GM18508 (cell line): ENCODE results near the gene NCK2.

Source experiments
- ATAC-seq: cut with Tn5 transposase; IDR thresholded peaks from one replicate; pipeline ENCODE4 v1.9.1; 2021; ENCODE audit warnings: moderate number of reproducible peaks; ENCODE audit not compliant: insufficient read depth, unreplicated experiment

NCK2 gene

DNA sequence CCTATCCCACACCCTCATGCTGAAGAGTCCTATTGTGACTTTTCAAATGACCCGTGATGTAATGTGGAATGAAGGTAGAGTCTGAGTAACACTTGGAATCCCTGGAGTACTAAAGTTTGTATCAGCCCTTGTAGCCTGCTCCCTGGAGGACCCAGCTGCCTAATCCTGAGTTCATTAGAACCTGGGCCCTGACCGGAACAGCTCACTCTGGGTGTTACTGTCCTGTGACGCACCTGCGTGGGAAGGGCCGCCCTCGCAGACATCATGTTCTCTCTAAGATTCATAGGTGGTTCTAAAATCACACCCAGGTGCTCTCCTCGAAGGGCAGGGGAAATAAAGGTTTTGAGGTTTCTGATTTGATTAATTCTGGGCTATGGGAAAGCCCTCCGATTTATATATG is 62.3 kb downstream of the NCK2 start:
- ATAC-seq, result no peak

DNA sequence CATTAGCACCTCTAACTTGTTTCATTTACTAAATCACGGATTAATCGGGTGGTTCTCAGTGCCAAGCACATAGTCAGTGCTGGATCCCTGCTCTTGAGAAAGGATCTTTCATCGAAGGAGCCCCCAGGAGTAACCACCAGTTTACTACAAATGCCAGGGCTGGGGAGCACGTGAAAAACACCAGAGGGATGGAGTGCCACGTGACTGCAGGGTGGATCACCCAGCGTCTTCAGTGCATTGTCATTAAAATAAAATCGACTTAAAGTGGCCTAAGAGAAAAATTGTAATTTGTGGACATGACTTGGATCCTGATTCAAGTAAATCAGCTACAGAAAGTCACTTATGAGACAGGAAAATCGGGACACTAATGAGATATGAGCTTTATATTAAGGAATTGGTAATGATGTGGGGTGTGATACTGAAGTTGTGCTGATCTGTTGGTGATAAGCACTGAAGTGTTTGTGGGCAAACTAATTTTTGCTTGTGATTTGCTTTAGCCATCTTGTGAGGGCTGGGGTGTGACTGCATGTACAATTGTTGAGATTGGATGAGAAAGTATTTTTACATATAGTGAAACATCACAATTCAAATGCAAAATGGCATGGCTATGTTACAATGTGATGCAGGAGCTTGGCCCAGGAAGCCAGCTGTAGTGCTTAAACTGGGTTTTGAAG is 63.8 kb downstream of the NCK2 start:
- no peak for ATAC-seq

DNA sequence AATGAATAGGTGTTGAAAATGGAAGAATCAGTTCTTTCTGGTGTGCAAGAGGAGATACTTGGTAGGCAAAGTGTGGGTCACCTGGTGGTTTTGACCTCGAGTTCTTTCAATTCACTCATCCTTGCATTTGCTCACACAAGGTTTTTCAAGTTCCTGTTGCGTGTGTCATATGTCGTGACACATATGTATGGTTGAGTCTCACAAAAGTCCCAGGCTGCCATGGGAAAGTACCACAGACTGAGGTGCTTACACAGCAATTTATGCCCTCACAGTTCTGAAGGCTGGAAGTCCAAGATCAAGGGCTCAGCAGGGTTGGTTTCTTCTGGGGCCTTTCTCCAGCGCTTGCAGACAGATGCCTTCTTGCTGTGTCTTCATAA is 64.4 kb downstream of the NCK2 start:
- no peak for ATAC-seq

DNA sequence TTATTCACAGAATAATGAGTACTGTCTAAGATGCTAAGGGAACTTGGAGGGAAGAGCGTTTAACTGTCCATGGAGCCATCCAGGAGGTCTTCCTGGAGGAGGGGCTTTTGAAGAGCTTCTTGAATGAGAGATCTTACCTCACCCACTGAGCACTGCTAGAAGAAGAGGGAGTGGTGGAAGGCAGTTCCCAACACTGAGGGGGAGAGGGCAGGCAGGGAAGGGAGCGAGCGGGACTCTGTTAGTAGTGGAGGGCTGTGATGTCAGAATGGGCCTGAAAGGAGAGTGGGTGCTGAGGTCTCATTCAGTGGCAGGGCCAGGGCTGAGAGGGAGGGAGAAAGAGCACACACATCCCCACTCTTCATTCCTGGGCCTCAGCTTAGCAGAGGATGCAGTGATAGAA is 65.0 kb downstream of the NCK2 start:
- no peak for ATAC-seq

DNA sequence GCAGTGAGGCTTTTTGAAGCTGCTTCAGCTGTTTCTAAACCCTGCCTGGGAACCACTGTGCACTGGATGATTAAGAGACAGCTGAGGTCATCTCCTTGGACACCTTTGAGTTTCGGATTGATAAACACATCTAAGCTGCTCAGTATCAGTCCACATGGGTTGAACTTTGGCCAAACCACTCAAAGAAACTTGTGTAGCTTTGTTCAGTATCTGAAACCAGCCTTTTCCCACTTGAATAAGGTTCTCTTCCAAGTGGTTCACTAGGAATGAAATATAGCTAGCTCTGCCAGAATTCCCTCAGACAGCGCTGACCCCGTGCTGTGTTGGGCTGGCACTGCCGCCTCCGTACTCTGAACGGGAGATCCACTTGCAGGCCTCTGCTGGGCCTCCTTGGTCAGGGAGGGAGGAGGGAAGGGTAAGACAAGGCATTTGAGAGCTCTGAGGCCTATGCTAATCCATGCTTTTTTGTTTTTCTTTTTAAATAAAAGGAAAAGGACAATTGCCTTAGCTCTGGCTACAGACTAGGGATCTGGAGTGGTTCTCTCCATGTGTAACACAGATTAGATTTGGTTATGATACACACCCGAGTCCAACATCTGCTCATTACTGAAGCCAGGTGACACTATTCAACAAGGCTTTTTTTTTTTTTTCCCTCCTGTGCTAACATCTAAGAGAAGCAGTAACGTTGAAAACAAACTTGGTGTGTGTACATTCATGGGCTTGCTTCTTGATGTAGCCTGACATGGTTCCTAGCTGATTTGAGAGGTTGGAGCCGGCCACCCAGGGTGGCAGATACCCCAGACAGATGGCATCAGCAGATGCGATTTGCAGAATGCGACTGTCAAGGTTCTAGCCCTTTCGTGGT is 67.7 kb downstream of the NCK2 start:
- ATAC-seq, result peak; percentile 97

DNA sequence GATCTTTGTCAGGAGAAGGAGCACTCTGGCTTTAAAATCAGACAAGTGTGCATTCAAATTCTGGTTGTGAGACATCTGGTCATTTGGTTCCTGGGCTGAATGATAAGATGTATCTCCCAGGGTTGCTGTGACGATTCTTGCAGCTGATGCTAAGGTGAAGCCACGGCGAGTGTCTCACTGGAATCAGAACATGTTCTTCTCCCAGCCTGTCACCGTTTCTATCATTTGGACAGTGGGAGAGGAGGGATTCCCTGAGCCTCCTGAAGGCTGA is 68.3 kb downstream of the NCK2 start:
- ATAC-seq, result no peak

DNA sequence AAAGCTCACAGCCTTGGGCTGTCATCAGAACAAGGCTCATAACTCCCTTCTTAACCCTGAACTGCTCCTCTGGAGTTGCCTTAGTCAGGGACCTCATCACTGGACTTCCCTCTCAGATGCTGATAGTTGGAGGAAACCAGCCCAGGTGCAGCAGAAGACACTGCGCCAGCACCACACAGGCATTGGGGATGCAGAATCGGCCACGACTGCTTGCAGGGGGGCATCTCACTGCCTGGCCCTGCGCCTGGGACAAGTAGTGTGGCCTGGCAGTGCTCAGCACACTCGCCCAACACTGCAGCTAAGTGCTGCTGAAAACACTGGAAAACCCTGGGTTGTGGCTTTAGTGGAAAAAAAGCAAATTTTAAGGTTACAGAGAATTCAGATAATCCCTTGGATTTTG is 68.7 kb downstream of the NCK2 start:
- ATAC-seq, result no peak

DNA sequence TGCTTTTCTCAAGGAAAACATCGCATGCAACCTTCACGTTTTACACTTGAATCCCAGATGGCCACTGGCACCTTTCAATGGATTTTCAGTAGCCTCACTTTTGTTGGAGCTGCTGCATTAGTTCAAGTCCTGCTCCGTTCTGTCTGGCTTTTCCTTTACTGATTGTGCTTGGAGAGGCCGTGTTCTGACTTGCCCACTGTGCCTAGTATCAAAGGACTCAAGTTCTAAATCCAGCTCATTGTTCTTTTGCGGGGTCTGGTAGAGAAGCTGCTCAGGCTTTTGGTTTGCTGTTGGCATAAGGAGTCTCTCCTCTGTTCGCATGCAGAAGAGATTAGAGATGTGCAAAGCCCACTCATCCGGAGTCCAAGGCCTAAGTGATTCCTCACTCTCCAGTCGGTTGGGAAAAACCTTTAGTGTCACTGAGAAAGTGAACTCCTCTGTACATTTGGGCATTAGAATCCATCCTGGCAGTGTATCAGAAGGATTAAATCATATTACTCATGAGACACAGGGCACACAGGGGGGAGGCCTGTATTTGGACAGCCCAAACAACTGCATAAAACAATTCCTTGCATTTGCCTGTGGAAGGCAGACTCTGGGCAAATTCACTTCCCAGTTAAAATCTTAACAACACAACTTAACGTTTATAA is 69.7 kb downstream of the NCK2 start:
- no peak for ATAC-seq

DNA sequence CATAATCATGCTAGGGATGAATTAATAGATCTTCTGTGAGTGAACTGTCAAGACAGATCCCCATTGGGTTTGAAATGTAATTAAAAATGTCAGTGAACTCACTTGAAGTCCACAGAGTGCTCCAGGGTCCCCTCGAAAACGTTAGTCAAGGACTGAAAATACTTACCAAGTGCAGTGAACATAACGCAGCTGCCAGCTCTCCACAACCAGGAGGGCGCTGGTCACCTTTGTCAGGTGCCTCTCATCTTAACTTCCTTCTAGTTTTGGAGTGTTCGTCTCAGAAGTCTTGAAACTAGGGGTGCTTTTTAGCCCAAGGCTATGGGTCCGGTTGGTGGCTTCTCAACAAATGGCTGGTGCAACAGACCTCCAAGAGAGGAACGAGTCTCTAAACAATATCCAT is 70.7 kb downstream of the NCK2 start:
- ATAC-seq, result no peak

DNA sequence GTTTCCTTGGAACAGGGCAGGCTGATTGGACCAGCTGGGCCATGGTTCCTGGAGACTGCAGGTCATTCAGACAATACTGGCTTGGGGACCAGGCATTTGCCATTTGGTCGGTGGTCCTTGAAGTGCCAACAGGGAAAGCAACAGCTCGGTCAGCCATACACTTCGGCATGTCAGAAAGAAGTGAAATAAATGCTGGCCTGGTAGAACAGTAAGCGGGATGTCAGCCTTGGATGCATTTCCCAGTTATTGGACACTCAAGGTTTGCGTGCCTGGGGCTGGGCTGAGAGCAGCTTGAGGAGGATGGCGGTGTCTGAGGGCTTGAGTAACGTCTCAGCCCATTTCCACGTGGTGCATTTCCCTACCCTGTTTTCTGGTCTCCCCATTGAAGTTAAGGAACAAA is 75.4 kb downstream of the NCK2 start:
- ATAC-seq, result no peak

DNA sequence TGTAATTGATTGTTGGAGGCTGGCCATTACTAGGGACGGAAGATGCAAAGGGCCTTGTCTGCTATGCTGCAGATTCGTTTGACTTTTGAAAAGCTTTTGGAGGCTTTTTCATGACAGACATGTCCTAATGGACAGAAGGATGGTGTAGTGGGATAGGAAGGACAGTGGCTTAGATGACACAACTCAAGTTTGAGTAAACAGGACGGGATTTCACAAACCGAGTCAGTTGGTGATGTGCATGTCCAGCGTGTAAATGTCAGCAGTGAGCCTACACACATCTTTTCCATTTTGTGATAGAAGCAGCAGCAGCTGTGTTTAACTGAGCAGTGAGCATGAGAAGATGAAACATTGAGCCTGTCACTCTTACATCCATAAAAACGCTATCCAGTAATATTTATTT is 76.0 kb downstream of the NCK2 start:
- ATAC-seq, result no peak

DNA sequence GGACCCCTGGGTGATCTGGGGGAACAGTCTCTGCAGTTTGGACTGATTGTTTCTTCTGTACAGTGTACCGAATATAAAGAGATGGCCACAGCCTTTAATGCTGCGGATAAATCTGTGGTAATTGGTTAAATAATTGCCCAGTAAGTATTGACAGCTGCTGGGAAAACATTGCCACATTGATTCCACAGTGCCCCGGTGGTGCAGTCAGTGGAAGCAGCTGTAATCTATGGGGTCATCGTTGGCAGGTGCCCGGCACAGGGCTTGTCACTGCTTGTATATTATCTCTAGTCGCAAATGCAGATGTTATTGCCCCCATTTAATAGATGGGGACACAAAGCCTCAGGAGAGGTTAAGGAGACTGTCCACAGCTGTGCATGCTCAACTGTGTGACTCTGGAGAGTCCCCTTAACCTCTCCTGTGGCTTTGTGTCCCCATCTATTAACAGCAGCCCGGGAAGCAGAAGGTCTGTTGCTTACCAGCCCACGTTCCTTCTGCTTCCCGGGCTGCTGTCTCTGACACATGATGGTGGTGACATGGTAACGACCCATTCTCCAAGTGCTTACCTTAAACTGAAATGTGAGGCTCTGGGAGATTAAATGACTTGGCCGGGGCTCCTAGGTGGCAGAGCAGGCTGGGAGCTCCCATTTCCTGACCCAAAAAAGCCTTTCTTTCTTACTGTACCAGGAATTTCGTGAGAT is 76.9 kb downstream of the NCK2 start:
- no peak for ATAC-seq

DNA sequence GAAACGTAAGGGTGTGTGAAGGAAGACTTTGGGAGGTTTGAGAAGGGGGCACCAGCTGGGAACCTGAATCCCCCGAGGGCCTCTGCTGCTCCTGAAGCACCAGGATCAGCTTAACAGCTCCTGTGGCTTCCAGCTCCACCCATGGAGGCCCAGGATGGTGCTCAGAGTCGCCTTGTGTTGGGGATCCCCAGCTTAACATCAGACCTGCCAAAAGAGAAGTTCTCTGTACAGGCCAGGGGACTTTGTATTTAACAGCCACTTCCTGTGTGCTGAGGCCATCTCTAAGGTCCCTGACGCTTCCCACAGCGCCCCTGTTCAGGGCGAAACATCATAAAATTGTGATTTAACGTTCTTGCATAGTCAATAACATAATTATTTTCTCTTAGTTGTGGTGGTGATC is 77.5 kb downstream of the NCK2 start:
- peak; percentile 90 for ATAC-seq

DNA sequence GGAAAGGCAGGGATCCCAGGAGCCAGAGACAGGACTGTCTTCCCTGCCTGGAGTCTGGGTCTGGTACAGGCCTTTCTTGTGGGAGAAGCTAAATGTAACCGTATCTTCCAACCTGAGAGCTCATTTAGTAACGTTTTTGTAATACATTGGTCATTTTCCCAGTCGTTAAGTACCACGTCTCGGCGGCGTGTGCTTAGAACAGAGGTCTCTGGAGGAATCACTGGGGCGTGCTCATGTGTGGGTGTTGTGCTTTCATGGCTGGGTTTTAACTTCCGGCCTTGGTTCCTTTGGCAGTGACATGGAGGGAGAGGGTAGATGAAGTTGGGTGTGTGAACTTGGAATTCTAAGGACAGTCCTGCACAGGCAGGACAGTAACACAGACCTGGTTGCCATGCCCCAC is 79.7 kb downstream of the NCK2 start:
- no peak for ATAC-seq

DNA sequence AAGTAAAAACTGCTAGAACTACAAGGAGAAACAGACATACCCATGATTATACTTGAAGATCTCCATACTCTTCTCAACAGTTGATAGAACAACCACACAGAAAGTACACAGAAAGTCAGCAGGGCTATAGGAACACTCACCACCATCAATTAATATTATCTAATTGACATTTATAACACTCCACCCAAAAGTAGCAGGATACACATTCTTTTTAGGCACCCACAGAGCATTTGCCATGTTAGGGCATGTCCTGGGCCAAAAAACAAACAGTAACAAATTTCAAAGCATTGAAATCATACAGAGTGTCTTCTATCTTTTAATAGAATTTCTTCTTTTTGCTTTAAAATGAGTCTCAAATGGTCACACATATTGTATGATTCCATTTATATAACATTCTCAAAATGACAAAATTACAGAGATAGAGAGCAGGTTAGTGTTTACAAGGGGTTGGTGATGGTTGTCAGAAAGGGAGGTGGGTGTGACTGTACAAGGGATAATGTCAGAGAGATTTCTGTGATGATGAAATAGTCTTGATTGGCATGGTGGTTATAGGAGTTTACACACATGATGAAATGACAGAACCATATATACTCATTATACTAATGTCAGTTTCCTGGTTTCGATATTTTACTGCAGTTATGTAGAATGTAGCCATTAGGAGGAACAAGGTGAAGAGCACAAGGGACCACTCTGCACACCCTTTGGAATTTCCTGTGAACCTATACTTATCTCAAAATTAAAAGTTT is 82.8 kb downstream of the NCK2 start:
- ATAC-seq, result no peak

DNA sequence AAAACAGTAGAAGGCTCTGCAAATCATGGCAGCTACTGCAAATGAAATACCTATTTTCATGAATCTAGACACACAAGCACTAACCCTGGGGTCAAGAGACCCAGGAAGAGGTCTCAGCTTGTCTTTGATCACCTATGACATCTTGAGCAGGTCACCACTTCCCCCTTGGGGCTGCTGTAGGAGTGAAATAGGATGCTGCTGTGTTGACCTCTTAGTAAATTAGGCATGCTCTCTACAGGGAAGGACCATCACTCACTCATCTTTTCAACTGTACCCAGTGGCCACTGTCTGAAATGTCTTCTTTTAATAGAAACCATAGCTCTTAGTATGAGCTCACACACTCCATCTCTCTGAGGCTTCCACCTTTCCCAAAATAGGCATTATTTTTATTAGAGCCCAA is 83.8 kb downstream of the NCK2 start:
- ATAC-seq, result no peak

DNA sequence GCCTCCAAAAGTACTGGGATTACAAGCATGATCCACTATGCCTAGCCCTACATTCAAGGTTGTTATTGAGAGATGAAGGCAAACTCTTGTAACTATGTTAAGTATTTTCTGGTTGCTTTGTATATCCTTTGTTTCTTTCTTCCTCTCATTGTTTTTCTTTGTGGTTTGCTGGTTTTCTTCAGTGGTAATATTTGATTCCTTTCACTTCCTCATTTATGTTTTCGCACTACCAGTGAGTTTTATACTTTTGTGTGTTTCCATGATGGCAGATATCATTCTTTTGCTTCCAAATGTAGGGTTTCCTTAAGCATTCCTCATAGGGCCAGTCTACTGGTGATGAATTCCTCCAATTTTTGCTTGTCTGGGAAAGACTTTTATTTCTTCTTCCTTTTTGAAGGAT is 90.2 kb downstream of the NCK2 start:
- peak; percentile 86 for ATAC-seq

DNA sequence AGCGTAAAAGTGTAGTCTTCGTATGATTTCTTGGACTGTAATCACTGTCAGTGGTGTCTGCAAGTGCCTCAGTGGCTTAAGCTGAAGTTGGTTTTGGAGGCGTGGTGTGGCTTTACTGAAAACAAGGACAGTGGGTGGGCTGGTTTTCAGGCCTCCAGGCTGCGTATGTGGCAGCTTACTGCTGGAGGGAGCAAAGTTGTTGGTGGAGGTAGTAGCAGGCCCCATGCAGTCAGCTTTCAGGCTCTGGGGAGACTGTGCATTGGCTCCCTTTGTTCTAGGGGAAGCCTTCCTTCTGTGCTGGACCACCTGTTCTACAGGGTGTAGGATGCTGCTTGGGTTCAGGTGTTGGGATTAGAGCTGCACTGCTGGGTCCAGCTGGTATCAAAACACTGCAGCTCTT is 91.6 kb downstream of the NCK2 start:
- no peak for ATAC-seq

DNA sequence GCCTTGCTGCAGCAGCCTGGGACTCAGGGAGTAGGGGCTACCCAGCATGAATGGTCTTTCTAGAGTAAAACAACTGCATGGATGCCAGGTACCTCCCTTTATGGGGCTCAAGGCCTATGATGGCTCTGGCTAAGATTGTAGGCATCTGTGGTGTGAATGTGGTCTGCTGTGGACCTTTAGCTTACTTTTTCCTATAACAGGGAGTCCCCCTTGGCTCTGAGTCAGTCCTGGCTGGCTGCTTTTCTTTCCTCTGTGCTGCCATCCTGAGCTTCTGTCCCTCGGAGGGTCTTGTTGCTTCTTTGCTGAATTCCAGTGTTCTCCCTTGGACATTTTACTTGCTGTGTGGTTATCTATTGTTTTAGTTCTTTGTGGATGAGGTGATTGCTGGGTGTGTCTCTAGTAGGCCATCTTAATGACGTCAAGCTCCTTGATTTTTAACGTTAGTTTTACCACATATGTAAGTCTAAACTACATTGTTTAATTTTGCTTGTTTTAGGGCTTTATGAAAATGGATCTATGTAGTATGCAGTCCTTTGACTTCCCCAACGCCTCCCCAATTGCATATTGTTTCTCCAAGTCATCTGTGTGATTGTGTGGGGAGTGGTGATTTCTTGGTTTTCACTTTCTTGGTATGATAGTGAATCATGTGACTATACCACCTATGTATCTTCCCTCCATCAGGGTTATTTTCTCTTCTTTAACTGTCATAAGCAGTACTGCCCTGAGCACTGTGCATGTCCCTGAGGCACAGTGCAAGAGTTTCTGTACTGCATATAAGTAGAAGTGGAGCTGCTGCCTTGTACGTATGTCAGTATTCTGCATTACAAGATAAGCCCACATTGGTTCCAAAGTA is 92.4 kb downstream of the NCK2 start:
- ATAC-seq, result no peak

DNA sequence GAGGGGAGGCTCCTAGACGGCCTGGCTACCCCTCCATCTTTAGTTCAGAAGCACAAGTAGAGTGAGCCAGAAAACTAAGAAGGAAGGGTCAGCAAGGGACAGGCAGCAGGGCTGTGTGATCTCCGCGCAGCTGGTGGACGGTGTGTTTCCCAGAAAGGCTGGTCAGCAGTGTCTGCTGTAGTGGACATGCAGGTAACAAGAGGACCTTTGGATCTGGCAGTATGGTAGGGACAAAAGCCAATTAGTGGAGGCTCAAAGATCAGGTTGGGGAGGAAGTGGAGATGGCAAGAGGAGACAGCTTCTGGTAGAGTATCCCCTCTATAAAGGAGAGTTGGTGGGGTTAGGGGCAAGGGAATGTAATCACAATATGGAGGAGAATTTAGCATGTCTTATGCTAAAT is 95.1 kb downstream of the NCK2 start:
- no peak for ATAC-seq
